Gastrocnemius medialis (tissue), 4 donors: Measurements from ENCODE around the gene TOMM40L.

Experiments used
- POLR2A ChIP-seq, 2 donors: fragments of 450-650 bp; IDR thresholded peaks; one replicate each; pipeline ENCODE4 v1.6.1; 2017; ENCODE audit warnings: antibody characterized with exemption in 2 of 2, mild to moderate bottlenecking in 2 of 2, moderate library complexity in 2 of 2
- TF ChIP-seq, protein P1 (sequence below), 5 experiments: fragments of 450-650 bp in 3 of 5; fragments of 200-600 bp in 2 of 5; sonication (generic) in 2 of 5; IDR thresholded peaks in 4 of 5; conservative IDR thresholded peaks in 1 of 5; 1 replicate in 4 of 5; 2 replicates in 1 of 5; pipeline ENCODE4 v1.5.1; 2016 to 2019; ENCODE audit warnings: antibody characterized with exemption in 5 of 5, mild to moderate bottlenecking in 3 of 5, moderate library complexity in 3 of 5

DNA sequence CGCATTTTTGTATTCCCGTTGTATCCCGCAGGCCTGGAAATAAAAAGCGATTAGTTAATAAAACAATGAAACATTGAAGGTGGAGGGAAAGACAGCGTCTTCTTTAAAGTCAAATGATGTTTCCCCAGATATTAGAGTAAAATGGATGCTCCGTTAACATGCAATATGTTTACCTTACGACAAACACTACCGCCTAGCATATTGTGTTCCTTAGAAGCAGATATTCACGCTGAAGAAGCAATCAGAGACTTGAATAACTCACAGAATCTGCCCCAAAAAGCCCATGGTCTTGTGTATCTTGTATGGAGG, 48.0 kb upstream of the TOMM40L start:
- TF ChIP-seq POLR2A (IDR thresholded peaks at IDR 0.05) = no peak
- TF ChIP-seq, protein P1, sequence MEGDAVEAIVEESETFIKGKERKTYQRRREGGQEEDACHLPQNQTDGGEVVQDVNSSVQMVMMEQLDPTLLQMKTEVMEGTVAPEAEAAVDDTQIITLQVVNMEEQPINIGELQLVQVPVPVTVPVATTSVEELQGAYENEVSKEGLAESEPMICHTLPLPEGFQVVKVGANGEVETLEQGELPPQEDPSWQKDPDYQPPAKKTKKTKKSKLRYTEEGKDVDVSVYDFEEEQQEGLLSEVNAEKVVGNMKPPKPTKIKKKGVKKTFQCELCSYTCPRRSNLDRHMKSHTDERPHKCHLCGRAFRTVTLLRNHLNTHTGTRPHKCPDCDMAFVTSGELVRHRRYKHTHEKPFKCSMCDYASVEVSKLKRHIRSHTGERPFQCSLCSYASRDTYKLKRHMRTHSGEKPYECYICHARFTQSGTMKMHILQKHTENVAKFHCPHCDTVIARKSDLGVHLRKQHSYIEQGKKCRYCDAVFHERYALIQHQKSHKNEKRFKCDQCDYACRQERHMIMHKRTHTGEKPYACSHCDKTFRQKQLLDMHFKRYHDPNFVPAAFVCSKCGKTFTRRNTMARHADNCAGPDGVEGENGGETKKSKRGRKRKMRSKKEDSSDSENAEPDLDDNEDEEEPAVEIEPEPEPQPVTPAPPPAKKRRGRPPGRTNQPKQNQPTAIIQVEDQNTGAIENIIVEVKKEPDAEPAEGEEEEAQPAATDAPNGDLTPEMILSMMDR (IDR thresholded peaks at IDR 0.05 in 4 of 5, conservative IDR thresholded peaks at IDR 0.05 in 1 of 5) = no peak
